Adrenal gland (tissue), 12 donors: Measurements from ENCODE around the gene P3H2. TPM values are rescaled to one million over a fixed set of nuclear protein-coding genes. Genes with fewer than 3 reads are reported as not detected.

Experiments used
- DNase-seq, 7 donors: peaks; one replicate each; pipeline ENCODE4 v3.0.0-alpha.2; 2019 to 2020
- H3K27ac ChIP-seq, 5 donors: fragments of 200-600 bp; sonication (generic) in 4 of 5; 1 replicate in 3 of 5; 2 replicates in 2 of 5; pipeline versions ENCODE4 v1.5.1 to v1.8.0; 2016 to 2020; ENCODE audit warnings: mild to moderate bottlenecking in 1 of 5
- H3K27me3 ChIP-seq: fragments of 200-600 bp; 2 replicates; pipeline ENCODE4 v1.8.0; 2021
- H3K36me3 ChIP-seq, 2 donors: fragments of 200-600 bp; replicated peaks in 1 of 2; 1 replicate in 1 of 2; 2 replicates in 1 of 2; pipeline versions ENCODE4 v1.5.1 to v1.8.0; 2018 to 2022
- H3K4me1 ChIP-seq, 2 donors: fragments of 200-600 bp; replicated peaks in 1 of 2; 1 replicate in 1 of 2; 2 replicates in 1 of 2; pipeline versions ENCODE4 v1.5.1 to v1.8.0; 2018 to 2021
- H3K4me3 ChIP-seq, 4 donors: fragments of 200-600 bp; sonication (generic) in 3 of 4; one replicate each; pipeline ENCODE4 v1.5.1; 2016 to 2018
- H3K9me3 ChIP-seq, 3 donors: fragments of 200-600 bp; sonication (generic) in 1 of 3; replicated peaks in 1 of 3; 1 replicate in 2 of 3; 2 replicates in 1 of 3; pipeline versions ENCODE4 v1.5.1 to v1.8.0; 2016 to 2021
- CTCF ChIP-seq, 6 experiments: fragments of 450-650 bp in 4 of 6; fragments of 200-600 bp in 2 of 6; sonication (generic) in 1 of 6; IDR thresholded peaks; 1 replicate in 5 of 6; 2 replicates in 1 of 6; pipeline versions ENCODE4 v1.5.1 to v1.8.0; 2016 to 2021; ENCODE audit warnings: antibody characterized with exemption in 6 of 6, mild to moderate bottlenecking in 2 of 6, moderate library complexity in 1 of 6
- POLR2A ChIP-seq, 2 donors: fragments of 450-650 bp; IDR thresholded peaks; one replicate each; pipeline ENCODE4 v1.6.1; 2017; ENCODE audit warnings: antibody characterized with exemption in 2 of 2, mild to moderate bottlenecking in 2 of 2, moderate library complexity in 1 of 2
- WGBS, 4 donors: extraction: QIAGEN DNeasy Blood & Tissue Kit in 2 of 4; methylation state at CpG; one replicate each; pipeline versions ENCODE4 v1.1.5 to v1.1.7; 2013 to 2017; 5-methylcytosine and 5-hydroxymethylcytosine counted together
- intact Hi-C, 2 donors: fragments of 100-400 bp; cut with DNase I; formaldehyde crosslinking; loops; one replicate each; pipeline versions ENCODE4 v1.14.1 to v1.15.0; 2022 to 2023
- polyA plus RNA-seq, 3 donors: library from polyadenylated mRNA; stranded (reverse); fragments of 200-250 nt in 2 of 3; fragments of 350-450 nt in 1 of 3; fragmentation: Illumina TruSeq in 1 of 3; extraction: RNeasy Lipid Tissue Mini Kit (QIAGEN cat#74804) in 1 of 3; gene quantifications; one replicate each; pipeline ENCODE4 v1.2.3, GENCODE V29; 2013 to 2014
- total RNA-seq, 9 donors: library from RNA; depleted of rRNA in 4 of 9; stranded (reverse); fragments of >200 nt in 4 of 9; fragments of 120-200 nt in 1 of 9; fragmentation: NEBNext Ultra II Directional in 1 of 9; extraction: Animal tissue kit (Norgen Biotek cat#: 25700) in 1 of 9; gene quantifications; one replicate each; pipeline versions ENCODE4 v1.1.0 to v1.2.4, GENCODE V29; 2013 to 2023
- donor health status: healthy with polysubstance abuse.
- donor health status: Bipolar disorder and iron deficiency.
- donor health status: DM: yes; HTN: yes; CAD: no.
- donor health status: DM: no; HTN: no; CAD: no.
- donor health status: DM: no; HTN: no; CAD: no.
- donor health status: DM: yes; HTN: yes; CAD: no.

The P3H2 gene
- total and polyA plus RNA-seq, 12 donors: 22.8 to 175 (median 88.1) TPM

GRCh38 chr3:190142041-190142440 lies 21.3 kb upstream of the P3H2 start:
- H3K9me3 ChIP-seq: no peaks in the 10 kb centered on the region
- no peaks in the 10 kb centered on the region for H3K4me1 ChIP-seq
- WGBS, 4 donors: 83 to 90% (median 86%) methylated on average over 3 of the region's 3 CpGs
- no peak overlapping the region for H3K4me3 ChIP-seq
- TF ChIP-seq CTCF (IDR thresholded peaks at IDR 0.05) (no peak), POLR2A (IDR thresholded peaks at IDR 0.05) (no peak)
- DNase-seq: no peak
- no peaks in the 10 kb centered on the region for H3K36me3 ChIP-seq
- no peaks in the 10 kb centered on the region for H3K27me3 ChIP-seq
- H3K27ac ChIP-seq: no peak overlapping the region
- intact Hi-C loops: no loop called here

GRCh38 chr3:190139365-190139764 lies 18.7 kb upstream of the P3H2 start:
- Histone ChIP-seq H3K27ac (no peak overlapping the region), H3K27me3 (no peaks in the 10 kb centered on the region), H3K9me3 (no peaks in the 10 kb centered on the region), H3K4me3 (no peak overlapping the region), H3K36me3 (no peaks in the 10 kb centered on the region), H3K4me1 (no peaks in the 10 kb centered on the region)
- DNase-seq: no peak
- WGBS, 4 donors: 53 to 70% (median 64%) methylated on average over 5 of the region's 5 CpGs
- TF ChIP-seq POLR2A (IDR thresholded peaks at IDR 0.05): no peak
- no peak for TF ChIP-seq CTCF (IDR thresholded peaks at IDR 0.05)
- intact Hi-C loops: no loop called here

- H3K27me3 ChIP-seq: no peaks in the 10 kb centered on the region
- no peak overlapping the region for H3K4me3 ChIP-seq
- intact Hi-C loops: no loop called here
- no peak overlapping the region for H3K27ac ChIP-seq
- peaks cover 0 to 9% of the 10 kb centered on the region in 2 donors for H3K4me1 ChIP-seq
- TF ChIP-seq CTCF (IDR thresholded peaks at IDR 0.05) (no peak), POLR2A (IDR thresholded peaks at IDR 0.05) (no peak)
- H3K9me3 ChIP-seq: no peaks in the 10 kb centered on the region
- H3K36me3 ChIP-seq: no peaks in the 10 kb centered on the region
- no peak for DNase-seq
Observed at GRCh38 chr3:190132371-190132770, 11.7 kb upstream of the P3H2 start.

- no peak for TF ChIP-seq CTCF (IDR thresholded peaks at IDR 0.05)
- DNase-seq: peak in 3 of 7 donors; percentile 34 to 47 (median 37)
- Histone ChIP-seq H3K27ac (no peak overlapping the region), H3K4me1 (peaks cover 0 to 9% of the 10 kb centered on the region in 2 donors), H3K9me3 (no peaks in the 10 kb centered on the region), H3K36me3 (no peaks in the 10 kb centered on the region), H3K27me3 (no peaks in the 10 kb centered on the region), H3K4me3 (no peak overlapping the region)
- intact Hi-C loops: no loop called here
- 50 to 60% (median 54%) methylated on average over 4 of the region's 4 CpGs for WGBS, 4 donors
Observed at GRCh38 chr3:190131329-190131728, 10.6 kb upstream of the P3H2 start.
